HepG2 (cell line): ENCODE results near the gene LRRC4. TPM values are rescaled to one million over a fixed set of nuclear protein-coding genes. Genes with fewer than 3 reads are reported as not detected.

Experiments used
- ATAC-seq: fragments of 200-7000 bp; cut with Tn5 transposase; 3 replicates; pipeline ENCODE4 v1.9.1; 2020; ENCODE audit warnings: mild to moderate bottlenecking, moderate library complexity
- BruUV-seq: library from RNA; stranded (reverse); fragments of 400-500 nt; replicated peaks from 2 replicates; lab custom pipeline; 2021; lab: Mats Ljungman, UMichigan
- CTCF ChIA-PET: fragments of 300-600 bp; formaldehyde crosslinking; extraction: SDS; loops from one replicate; lab custom pipeline; 2021; ENCODE audit warnings: low total read pairs, inconsistent platforms, low intra/inter-chr PET ratio; lab: Yijun Ruan, JAX
- POLR2A ChIA-PET: fragments of 350-600 bp; sonication (Branson Sonifier 250); formaldehyde crosslinking; loops from one replicate; lab custom pipeline; 2020; ENCODE audit warnings: antibody characterized with exemption, inconsistent platforms; lab: Yijun Ruan, JAX
- DNase-seq: peaks from one replicate; pipeline ENCODE4 v3.0.0-alpha.2; 2015; ENCODE audit warnings: low spot score
- FAIRE-seq: peaks from 3 replicates; lab custom pipeline; 2011; peaks lifted over from hg19 to GRCh38; lab: Jason Lieb, UNC
- H2AFZ ChIP-seq: one replicate; pipeline ENCODE4 v1.6.1; 2011; ENCODE audit warnings: low read length, inconsistent platforms
- H3K27ac ChIP-seq: fragments of 300-600 bp; 3 replicates; pipeline ENCODE4 v1.8.0; 2011; ENCODE audit warnings: mixed run types, mild to moderate bottlenecking, mixed read lengths, low read length, inconsistent platforms; ENCODE audit not compliant: insufficient read depth; ENCODE audit errors: extremely low read length
- H3K27me3 ChIP-seq, 2 experiments: fragments of 200-600 bp in 1 of 2; 2 replicates in 1 of 2; 3 replicates in 1 of 2; pipeline versions ENCODE4 v1.6.0 to v1.8.0; 2011; ENCODE audit warnings: low read length in 2 of 2, mild to moderate bottlenecking in 2 of 2, moderate library complexity in 2 of 2, inconsistent platforms in 1 of 2; ENCODE audit not compliant: insufficient read depth in 2 of 2, control insufficient read depth in 1 of 2
- H3K36me3 ChIP-seq, 2 experiments: fragments of 200-600 bp in 1 of 2; replicated peaks in 1 of 2; 2 replicates in 1 of 2; 3 replicates in 1 of 2; pipeline versions ENCODE4 v1.5.1 to v1.8.0; 2011; ENCODE audit warnings: low read length in 2 of 2, inconsistent platforms in 1 of 2; ENCODE audit not compliant: insufficient read depth in 2 of 2, control insufficient read depth in 1 of 2
- H3K4me1 ChIP-seq: 2 replicates; pipeline ENCODE4 v1.5.1; 2012; ENCODE audit warnings: low read length, inconsistent platforms; ENCODE audit not compliant: insufficient read depth
- H3K4me2 ChIP-seq: 2 replicates; pipeline ENCODE4 v1.6.0; 2011; ENCODE audit warnings: low read depth, low read length, inconsistent platforms
- H3K4me3 ChIP-seq, 3 experiments: fragments of 200-600 bp in 1 of 3; sonication (generic), shearing (Covaris generic) in 1 of 3; replicated peaks in 1 of 3; 2 replicates each; pipeline ENCODE4 v1.5.1; 2011 to 2016; ENCODE audit warnings: low read length in 3 of 3, inconsistent platforms in 2 of 3, low read depth in 2 of 3, mild to moderate bottlenecking in 2 of 3, control low read depth in 1 of 3, mixed read lengths in 1 of 3; ENCODE audit not compliant: insufficient read depth in 1 of 3
- H3K79me2 ChIP-seq: one replicate; pipeline ENCODE4 v1.6.1; 2011; ENCODE audit warnings: low read length, inconsistent platforms; ENCODE audit not compliant: insufficient read depth
- H3K9ac ChIP-seq: 2 replicates; pipeline ENCODE4 v1.6.0; 2011; ENCODE audit warnings: mild to moderate bottlenecking, low read depth, low read length, inconsistent platforms; ENCODE audit not compliant: insufficient read depth
- H3K9me3 ChIP-seq: 2 replicates; pipeline ENCODE4 v1.5.1; 2012; ENCODE audit warnings: mild to moderate bottlenecking, low read length
- H4K20me1 ChIP-seq: 2 replicates; pipeline ENCODE4 v1.6.0; 2011; ENCODE audit warnings: inconsistent platforms, mild to moderate bottlenecking, low read length, moderate library complexity; ENCODE audit not compliant: insufficient read depth
- FOXA3 ChIP-seq: IDR thresholded peaks from 2 replicates; pipeline ENCODE4 v1.6.1; 2016; ENCODE audit warnings: missing genetic modification reagents, missing compliant biosample characterization
- GABPA ChIP-seq, 2 experiments: IDR thresholded peaks; 2 replicates each; pipeline ENCODE4 v1.6.1; 2011 to 2016; ENCODE audit warnings: low read depth in 2 of 2, low read length in 1 of 2, missing biosample characterization in 1 of 2, missing genetic modification characterization in 1 of 2
- HOXA3 ChIP-seq: sonication (generic); formaldehyde crosslinking; IDR thresholded peaks from 2 replicates; pipeline ENCODE4 v1.5.0; 2020; ENCODE audit warnings: missing genetic modification reagents
- KDM2A ChIP-seq: sonication (generic); formaldehyde crosslinking; IDR thresholded peaks from 2 replicates; pipeline ENCODE4 v1.4.0; 2020; ENCODE audit warnings: low read depth, missing genetic modification reagents, borderline replicate concordance
- MIER3 ChIP-seq: IDR thresholded peaks from 2 replicates; pipeline ENCODE4 v1.6.1; 2016; ENCODE audit warnings: missing compliant biosample characterization, borderline replicate concordance
- PBX3 ChIP-seq: sonication (generic); formaldehyde crosslinking; IDR thresholded peaks from 2 replicates; pipeline ENCODE4 v1.8.1; 2023; ENCODE audit warnings: missing genetic modification reagents, inconsistent platforms, borderline replicate concordance
- RAD51 ChIP-seq: fragments of 450-650 bp; IDR thresholded peaks from 2 replicates; pipeline ENCODE4 v1.6.1; 2016; ENCODE audit warnings: borderline replicate concordance
- RBM22 ChIP-seq: fragments of 200-400 bp; formaldehyde crosslinking; optimal IDR thresholded peaks from 2 replicates; pipeline ENCODE3; 2017; ENCODE audit warnings: mild to moderate bottlenecking, low read length, moderate library complexity
- SMAD9 ChIP-seq: sonication (generic); formaldehyde crosslinking; IDR thresholded peaks from 2 replicates; pipeline ENCODE4 v1.5.1; 2020; ENCODE audit warnings: mild to moderate bottlenecking, missing genetic modification reagents
- ZNF253 ChIP-seq: sonication (generic); formaldehyde crosslinking; IDR thresholded peaks from 2 replicates; pipeline ENCODE4 v1.8.0; 2022; ENCODE audit warnings: mild to moderate bottlenecking, missing genetic modification reagents, borderline replicate concordance
- ZNF256 ChIP-seq: sonication (generic); formaldehyde crosslinking; conservative IDR thresholded peaks from 2 replicates; pipeline ENCODE4 v1.4.0; 2020; ENCODE audit warnings: missing genetic modification reagents
- ZNF432 ChIP-seq: sonication (generic); formaldehyde crosslinking; IDR thresholded peaks from 2 replicates; pipeline ENCODE4 v1.5.0; 2020; ENCODE audit warnings: missing genetic modification reagents, mild to moderate bottlenecking, borderline replicate concordance
- ZNF564 ChIP-seq: sonication (generic); formaldehyde crosslinking; IDR thresholded peaks from 2 replicates; pipeline ENCODE4 v1.8.1; 2023; ENCODE audit warnings: mild to moderate bottlenecking, missing genetic modification reagents
- ZNF639 ChIP-seq: conservative IDR thresholded peaks from 2 replicates; pipeline ENCODE4 v1.6.1; 2018; ENCODE audit warnings: missing genetic modification reagents
- ZNF670 ChIP-seq: sonication (generic); formaldehyde crosslinking; IDR thresholded peaks from 2 replicates; pipeline ENCODE4 v1.8.0; 2022; ENCODE audit warnings: mild to moderate bottlenecking, missing genetic modification reagents, borderline replicate concordance
- ZNF674 ChIP-seq: sonication (generic); formaldehyde crosslinking; IDR thresholded peaks from 2 replicates; pipeline ENCODE4 v1.5.0; 2020; ENCODE audit warnings: low read depth, mild to moderate bottlenecking, missing genetic modification reagents
- ZSCAN20 ChIP-seq: sonication (generic); formaldehyde crosslinking; IDR thresholded peaks from 2 replicates; pipeline ENCODE4 v1.4.0; 2020; ENCODE audit warnings: missing genetic modification reagents, mild to moderate bottlenecking, borderline replicate concordance
- WGBS: methylation state at CpG from one replicate; pipeline ENCODE4 v1.1.6; 2017; ENCODE audit warnings: low lambda C conversion rate; 5-methylcytosine and 5-hydroxymethylcytosine counted together
- in situ Hi-C: cut with HindIII; loops from 2 replicates; pipeline ENCODE4 v1.10.0; 2017; ENCODE audit warnings: low pct_unique_long_range_greater_than_20kb; ENCODE audit not compliant: extremely low pct_ligation_motif_present
- intact Hi-C: fragments of 100-400 bp; cut with micrococcal nuclease; formaldehyde crosslinking; loops from one replicate; pipeline ENCODE4 v1.10.0; 2022; ENCODE audit not compliant: unreplicated experiment
- polyA plus RNA-seq, 8 experiments: library from polyadenylated mRNA; depleted of rRNA in 3 of 8; stranded (reverse) in 7 of 8; unstranded in 1 of 8; fragments of >200 nt; fragmentation: Illumina TruSeq in 4 of 8; extraction: Trizol in 4 of 8; gene quantifications; 2 replicates each; pipeline versions ENCODE4 v1.2.1 to v1.2.3, GENCODE V29; 2011 to 2016; ENCODE audit warnings: low read depth in 4 of 8, missing spikeins in 1 of 8, mixed read lengths in 1 of 8; ENCODE audit not compliant: insufficient read depth in 1 of 8
- total RNA-seq, 5 experiments: library from RNA; depleted of rRNA; stranded (reverse); fragments of >200 nt; fragmentation: Illumina TruSeq; extraction: Trizol; gene quantifications; 2 replicates each; pipeline ENCODE4 v1.2.3, GENCODE V29; 2016; ENCODE audit warnings: low read depth in 1 of 5
- TF ChIP-seq, protein P1 (sequence below): sonication (generic); formaldehyde crosslinking; IDR thresholded peaks from 2 replicates; pipeline ENCODE4 v1.9.0; 2021; ENCODE audit warnings: mild to moderate bottlenecking, missing genetic modification reagents

The LRRC4 gene
- total and polyA plus RNA-seq, 2 of the 13 experiments (the other 11 are each of a cell fraction or from before 2014, with no cell fraction given): not detected

- Histone ChIP-seq H4K20me1 (0 out of 2 replicates have a peak, but pooled peaks cover 2% of the 10 kb centered on the region), H3K4me3 (no peak overlapping the region), H3K27me3 (no peaks in the 10 kb centered on the region), H3K9me3 (no peaks in the 10 kb centered on the region), H3K9ac (no peak overlapping the region), H3K36me3 (peaks cover 13 to 49% of the 10 kb centered on the region in 2 experiments), H2AFZ (no peak overlapping the region), H3K4me2 (no peak overlapping the region), H3K4me1 (no peaks in the 10 kb centered on the region), H3K27ac (no peak overlapping the region), H3K79me2 (no peaks in the 10 kb centered on the region)
- 98% methylated on average over 3 of the region's 3 CpGs for WGBS
- in situ Hi-C loops (no loop called here), intact Hi-C loops (no loop called here)
- POLR2A ChIA-PET: no interaction called here
- no TSS peak for BruUV-seq
- CTCF ChIA-PET: no interaction called here
- ATAC-seq (no peak), FAIRE-seq (no peak), DNase-seq (no peak)
- TF ChIP-seq FOXA3 (CRISPR knock-in tag): no peak
- TF ChIP-seq ZNF564 (CRISPR knock-in tag): no peak
- no peak for TF ChIP-seq ZNF674
- TF ChIP-seq ZNF253 (CRISPR knock-in tag): no peak
- TF ChIP-seq PBX3 (CRISPR knock-in tag): no peak
- no peak for TF ChIP-seq HOXA3 (CRISPR knock-in tag)
- TF ChIP-seq GABPA (IDR thresholded peaks at IDR 0.05; ENCODE audit: low read depth, low read length): no peak
- no peak for TF ChIP-seq GABPA (CRISPR knock-in tag; IDR thresholded peaks at IDR 0.05; ENCODE audit: low read depth)
- TF ChIP-seq, protein P1, sequence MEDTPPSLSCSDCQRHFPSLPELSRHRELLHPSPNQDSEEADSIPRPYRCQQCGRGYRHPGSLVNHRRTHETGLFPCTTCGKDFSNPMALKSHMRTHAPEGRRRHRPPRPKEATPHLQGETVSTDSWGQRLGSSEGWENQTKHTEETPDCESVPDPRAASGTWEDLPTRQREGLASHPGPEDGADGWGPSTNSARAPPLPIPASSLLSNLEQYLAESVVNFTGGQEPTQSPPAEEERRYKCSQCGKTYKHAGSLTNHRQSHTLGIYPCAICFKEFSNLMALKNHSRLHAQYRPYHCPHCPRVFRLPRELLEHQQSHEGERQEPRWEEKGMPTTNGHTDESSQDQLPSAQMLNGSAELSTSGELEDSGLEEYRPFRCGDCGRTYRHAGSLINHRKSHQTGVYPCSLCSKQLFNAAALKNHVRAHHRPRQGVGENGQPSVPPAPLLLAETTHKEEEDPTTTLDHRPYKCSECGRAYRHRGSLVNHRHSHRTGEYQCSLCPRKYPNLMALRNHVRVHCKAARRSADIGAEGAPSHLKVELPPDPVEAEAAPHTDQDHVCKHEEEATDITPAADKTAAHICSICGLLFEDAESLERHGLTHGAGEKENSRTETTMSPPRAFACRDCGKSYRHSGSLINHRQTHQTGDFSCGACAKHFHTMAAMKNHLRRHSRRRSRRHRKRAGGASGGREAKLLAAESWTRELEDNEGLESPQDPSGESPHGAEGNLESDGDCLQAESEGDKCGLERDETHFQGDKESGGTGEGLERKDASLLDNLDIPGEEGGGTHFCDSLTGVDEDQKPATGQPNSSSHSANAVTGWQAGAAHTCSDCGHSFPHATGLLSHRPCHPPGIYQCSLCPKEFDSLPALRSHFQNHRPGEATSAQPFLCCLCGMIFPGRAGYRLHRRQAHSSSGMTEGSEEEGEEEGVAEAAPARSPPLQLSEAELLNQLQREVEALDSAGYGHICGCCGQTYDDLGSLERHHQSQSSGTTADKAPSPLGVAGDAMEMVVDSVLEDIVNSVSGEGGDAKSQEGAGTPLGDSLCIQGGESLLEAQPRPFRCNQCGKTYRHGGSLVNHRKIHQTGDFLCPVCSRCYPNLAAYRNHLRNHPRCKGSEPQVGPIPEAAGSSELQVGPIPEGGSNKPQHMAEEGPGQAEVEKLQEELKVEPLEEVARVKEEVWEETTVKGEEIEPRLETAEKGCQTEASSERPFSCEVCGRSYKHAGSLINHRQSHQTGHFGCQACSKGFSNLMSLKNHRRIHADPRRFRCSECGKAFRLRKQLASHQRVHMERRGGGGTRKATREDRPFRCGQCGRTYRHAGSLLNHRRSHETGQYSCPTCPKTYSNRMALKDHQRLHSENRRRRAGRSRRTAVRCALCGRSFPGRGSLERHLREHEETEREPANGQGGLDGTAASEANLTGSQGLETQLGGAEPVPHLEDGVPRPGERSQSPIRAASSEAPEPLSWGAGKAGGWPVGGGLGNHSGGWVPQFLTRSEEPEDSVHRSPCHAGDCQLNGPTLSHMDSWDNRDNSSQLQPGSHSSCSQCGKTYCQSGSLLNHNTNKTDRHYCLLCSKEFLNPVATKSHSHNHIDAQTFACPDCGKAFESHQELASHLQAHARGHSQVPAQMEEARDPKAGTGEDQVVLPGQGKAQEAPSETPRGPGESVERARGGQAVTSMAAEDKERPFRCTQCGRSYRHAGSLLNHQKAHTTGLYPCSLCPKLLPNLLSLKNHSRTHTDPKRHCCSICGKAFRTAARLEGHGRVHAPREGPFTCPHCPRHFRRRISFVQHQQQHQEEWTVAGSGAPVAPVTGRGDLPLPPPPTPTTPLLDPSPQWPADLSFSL (CRISPR knock-in tag): no peak
- TF ChIP-seq ZSCAN20 (CRISPR knock-in tag): no peak
- TF ChIP-seq KDM2A (CRISPR knock-in tag): no peak
- TF ChIP-seq MIER3 (CRISPR knock-in tag): no peak
- TF ChIP-seq ZNF256: no peak
- TF ChIP-seq RBM22: no peak
- TF ChIP-seq ZNF432 (CRISPR knock-in tag): no peak
- no peak for TF ChIP-seq ZNF639 (CRISPR knock-in tag)
- no peak for TF ChIP-seq SMAD9 (CRISPR knock-in tag)
- TF ChIP-seq RAD51: no peak
- TF ChIP-seq ZNF670: no peak
These were observed 11.9 kb downstream of the LRRC4 start for GRCh38 chr7:128019288-128019687.
